ENCODE data around the gene KCNK5. TPM values are rescaled to one million over a fixed set of nuclear protein-coding genes. Genes with fewer than 3 reads are reported as not detected.

KCNK5 gene
- total RNA-seq, 2 experiments from 2014 or later: 0.30 to 0.47 TPM

DNA sequence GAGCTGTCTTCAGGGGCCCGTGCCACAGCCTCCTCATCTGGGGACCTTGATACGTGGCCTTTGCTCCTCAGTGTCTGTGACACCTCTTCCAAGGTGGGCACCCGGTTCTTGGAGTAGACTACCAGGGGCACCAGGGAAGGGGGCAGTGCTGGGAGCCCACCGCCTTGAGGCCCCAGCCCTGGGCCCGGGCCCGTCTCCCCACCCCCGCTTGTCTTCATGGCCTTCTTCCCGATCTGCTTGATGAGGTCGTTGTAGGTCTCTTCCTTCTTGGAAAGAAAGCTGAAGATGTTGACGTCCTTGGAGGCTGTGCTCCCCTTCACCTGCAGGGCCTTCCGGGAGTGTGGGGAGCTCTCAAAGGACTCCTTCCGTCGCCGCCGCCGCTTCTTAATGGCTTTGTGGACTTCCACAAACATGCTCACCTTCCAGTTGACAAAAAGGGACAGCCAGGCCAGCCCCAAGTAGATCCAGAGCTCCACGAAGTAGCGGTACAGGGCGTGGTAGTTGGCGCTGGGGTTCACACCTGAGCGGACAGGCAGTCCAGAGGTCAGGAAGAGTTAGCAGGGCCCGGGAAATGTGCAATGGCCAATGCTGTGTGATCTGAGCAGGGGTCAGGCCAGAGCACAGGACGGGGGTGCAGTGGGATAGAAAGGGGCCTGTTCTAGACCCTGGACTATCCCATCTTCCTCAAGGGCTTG is 37.9 kb downstream of the KCNK5 start:
- H3K4me1 ChIP-seq (ENCODE audit: insufficient read depth, low read length): peaks cover 7% of the 10 kb centered on the region
- no peak overlapping the region for H3K4me3 ChIP-seq (ENCODE audit: low read length)
- Mint-ChIP-seq H3K4me1 (ENCODE audit: low read depth) (peaks cover 6% of the 10 kb centered on the region), H3K27me3 (no peaks in the 10 kb centered on the region), H3K36me3 (ENCODE audit: low read depth) (no peaks in the 10 kb centered on the region), H3K9me3 (no peaks in the 10 kb centered on the region), H3K27ac (no peak overlapping the region), H3K4me3 (no peak overlapping the region)
- H3K27ac ChIP-seq (ENCODE audit: low read depth in 1 of 2, low read length in 2 of 2): no peak overlapping the region
- intact Hi-C loops (cut with DNase I, micrococcal nuclease): no loop called here
- H3K9me3 ChIP-seq (ENCODE audit: control insufficient read depth in 1 of 2, insufficient read depth in 1 of 2, low read length in 2 of 2): no peaks in the 10 kb centered on the region
- no peak for ATAC-seq (ENCODE audit: poor library complexity)
- POLR2A ChIA-PET: no interaction called here
- H3K36me3 ChIP-seq (ENCODE audit: insufficient read depth, low read length): no peaks in the 10 kb centered on the region
- H3K27me3 ChIP-seq (ENCODE audit: control insufficient read depth in 1 of 2, insufficient read depth in 2 of 2, low read length in 2 of 2): no peaks in the 10 kb centered on the region
- TF ChIP-seq, protein P1, sequence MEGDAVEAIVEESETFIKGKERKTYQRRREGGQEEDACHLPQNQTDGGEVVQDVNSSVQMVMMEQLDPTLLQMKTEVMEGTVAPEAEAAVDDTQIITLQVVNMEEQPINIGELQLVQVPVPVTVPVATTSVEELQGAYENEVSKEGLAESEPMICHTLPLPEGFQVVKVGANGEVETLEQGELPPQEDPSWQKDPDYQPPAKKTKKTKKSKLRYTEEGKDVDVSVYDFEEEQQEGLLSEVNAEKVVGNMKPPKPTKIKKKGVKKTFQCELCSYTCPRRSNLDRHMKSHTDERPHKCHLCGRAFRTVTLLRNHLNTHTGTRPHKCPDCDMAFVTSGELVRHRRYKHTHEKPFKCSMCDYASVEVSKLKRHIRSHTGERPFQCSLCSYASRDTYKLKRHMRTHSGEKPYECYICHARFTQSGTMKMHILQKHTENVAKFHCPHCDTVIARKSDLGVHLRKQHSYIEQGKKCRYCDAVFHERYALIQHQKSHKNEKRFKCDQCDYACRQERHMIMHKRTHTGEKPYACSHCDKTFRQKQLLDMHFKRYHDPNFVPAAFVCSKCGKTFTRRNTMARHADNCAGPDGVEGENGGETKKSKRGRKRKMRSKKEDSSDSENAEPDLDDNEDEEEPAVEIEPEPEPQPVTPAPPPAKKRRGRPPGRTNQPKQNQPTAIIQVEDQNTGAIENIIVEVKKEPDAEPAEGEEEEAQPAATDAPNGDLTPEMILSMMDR (IDR thresholded peaks at IDR 0.05): no peak
- CTCF ChIA-PET: no interaction called here
- DNase-seq: no peak

GRCh38 chr6:39190545-39191235 is 38.6 kb downstream of the KCNK5 start:
- Histone ChIP-seq H3K4me3 (ENCODE audit: low read length) (no peak overlapping the region), H3K36me3 (ENCODE audit: insufficient read depth, low read length) (no peaks in the 10 kb centered on the region), H3K27ac (ENCODE audit: low read depth in 1 of 2, low read length in 2 of 2) (no peak overlapping the region), H3K27me3 (ENCODE audit: control insufficient read depth in 1 of 2, insufficient read depth in 2 of 2, low read length in 2 of 2) (no peaks in the 10 kb centered on the region), H3K4me1 (ENCODE audit: insufficient read depth, low read length) (peaks cover 7% of the 10 kb centered on the region), H3K9me3 (ENCODE audit: control insufficient read depth in 1 of 2, insufficient read depth in 1 of 2, low read length in 2 of 2) (no peaks in the 10 kb centered on the region)
- DNase-seq (no peak), ATAC-seq (ENCODE audit: poor library complexity) (no peak)
- no peak overlapping the region for H3K27ac Mint-ChIP-seq
- H3K4me3 Mint-ChIP-seq: no peak overlapping the region
- ChIA-PET POLR2A (no interaction called here), CTCF (no interaction called here)
- H3K9me3 Mint-ChIP-seq: no peaks in the 10 kb centered on the region
- TF ChIP-seq, protein P1 (IDR thresholded peaks at IDR 0.05): no peak
- intact Hi-C loops (cut with DNase I, micrococcal nuclease): no loop called here
- H3K4me1 Mint-ChIP-seq (ENCODE audit: low read depth): peaks cover 6% of the 10 kb centered on the region
- no peaks in the 10 kb centered on the region for H3K27me3 Mint-ChIP-seq
- no peaks in the 10 kb centered on the region for H3K36me3 Mint-ChIP-seq (ENCODE audit: low read depth)

- peaks cover 6% of the 10 kb centered on the region for H3K4me1 Mint-ChIP-seq (ENCODE audit: low read depth)
- no peaks in the 10 kb centered on the region for H3K36me3 Mint-ChIP-seq (ENCODE audit: low read depth)
- H3K9me3 Mint-ChIP-seq: no peaks in the 10 kb centered on the region
- ATAC-seq (ENCODE audit: poor library complexity) (no peak), DNase-seq (peak in 1 of 14 experiments; percentile 13)
- intact Hi-C loops (cut with DNase I, micrococcal nuclease): no loop called here
- Histone ChIP-seq H3K27ac (ENCODE audit: low read depth in 1 of 2, low read length in 2 of 2) (no peak overlapping the region), H3K4me3 (ENCODE audit: low read length) (no peak overlapping the region), H3K36me3 (ENCODE audit: insufficient read depth, low read length) (no peaks in the 10 kb centered on the region), H3K4me1 (ENCODE audit: insufficient read depth, low read length) (peaks cover 7% of the 10 kb centered on the region), H3K27me3 (ENCODE audit: control insufficient read depth in 1 of 2, insufficient read depth in 2 of 2, low read length in 2 of 2) (no peaks in the 10 kb centered on the region), H3K9me3 (ENCODE audit: control insufficient read depth in 1 of 2, insufficient read depth in 1 of 2, low read length in 2 of 2) (no peaks in the 10 kb centered on the region)
- no peaks in the 10 kb centered on the region for H3K27me3 Mint-ChIP-seq
- TF ChIP-seq, protein P1 (IDR thresholded peaks at IDR 0.05): no peak
- ChIA-PET CTCF (no interaction called here), POLR2A (no interaction called here)
- H3K4me3 Mint-ChIP-seq: no peak overlapping the region
- no peak overlapping the region for H3K27ac Mint-ChIP-seq
Measured at GRCh38 chr6:39189915-39190544, 39.2 kb downstream of the KCNK5 start.

Data from CD4-positive, alpha-beta T cell (primary cell).